OCI-LY1 (cell line): ENCODE data around the gene NAT14.

Experiments
- H2AFZ ChIP-seq: fragments of 200-600 bp; sonication (generic), shearing (Covaris generic); 2 replicates; pipeline ENCODE4 v1.6.0; 2014; ENCODE audit warnings: antibody characterized with exemption, mild to moderate bottlenecking, low read length
- H3F3A ChIP-seq: fragments of 200-600 bp; sonication (generic), shearing (Covaris generic); 2 replicates; pipeline ENCODE4 v1.6.0; 2014; ENCODE audit warnings: mild to moderate bottlenecking, antibody characterized with exemption, low read length, moderate library complexity; ENCODE audit not compliant: insufficient read depth
- H3K27ac ChIP-seq: fragments of 200-600 bp; sonication (generic); 2 replicates; pipeline ENCODE4 v1.5.1; 2014; ENCODE audit warnings: low read length, mixed run types, mild to moderate bottlenecking, low read depth; ENCODE audit not compliant: poor library complexity, severe bottlenecking
- H3K27me3 ChIP-seq: fragments of 200-600 bp; sonication (generic); 2 replicates; pipeline ENCODE4 v1.6.0; 2014; ENCODE audit warnings: antibody characterized with exemption, mild to moderate bottlenecking, low read length, moderate library complexity; ENCODE audit not compliant: insufficient read depth
- H3K36me3 ChIP-seq: fragments of 200-600 bp; sonication (generic); 2 replicates; pipeline ENCODE4 v1.6.1; 2014; ENCODE audit warnings: mild to moderate bottlenecking, antibody characterized with exemption, low read length, moderate library complexity, mixed read lengths; ENCODE audit not compliant: insufficient read depth
- H3K4me1 ChIP-seq: fragments of 200-600 bp; sonication (generic); 2 replicates; pipeline ENCODE4 v1.5.1; 2014; ENCODE audit warnings: mild to moderate bottlenecking, low read length, moderate library complexity; ENCODE audit not compliant: insufficient read depth, severe bottlenecking
- H3K4me2 ChIP-seq: fragments of 200-600 bp; sonication (generic), shearing (Covaris generic); 2 replicates; pipeline ENCODE4 v1.6.1; 2014; ENCODE audit warnings: low read length
- H3K4me3 ChIP-seq: fragments of 200-600 bp; sonication (generic); 2 replicates; pipeline ENCODE4 v1.5.1; 2014; ENCODE audit warnings: low read length, low read depth, mild to moderate bottlenecking, mixed read lengths; ENCODE audit not compliant: poor library complexity, severe bottlenecking
- H3K79me2 ChIP-seq: fragments of 200-600 bp; shearing (Covaris generic); 2 replicates; pipeline ENCODE4 v1.6.1; 2016; ENCODE audit warnings: mixed run types, low read length, mixed read lengths; ENCODE audit not compliant: insufficient read depth
- H3K9ac ChIP-seq: fragments of 200-600 bp; sonication (generic), shearing (Covaris generic); 2 replicates; pipeline ENCODE4 v1.6.1; 2014; ENCODE audit warnings: mild to moderate bottlenecking, low read length, mixed read lengths
- H3K9me2 ChIP-seq: fragments of 200-600 bp; sonication (generic), shearing (Covaris generic); 2 replicates; pipeline ENCODE4 v1.6.1; 2014; ENCODE audit warnings: low read depth, mild to moderate bottlenecking, low read length, mixed read lengths
- H3K9me3 ChIP-seq: fragments of 200-600 bp; shearing (Covaris generic); 2 replicates; pipeline ENCODE4 v1.6.1; 2014; ENCODE audit warnings: low read length, mixed read lengths
- H4K20me1 ChIP-seq: fragments of 200-600 bp; sonication (generic), shearing (Covaris generic); 2 replicates; pipeline ENCODE4 v1.6.0; 2016; ENCODE audit warnings: mild to moderate bottlenecking, low read length; ENCODE audit not compliant: insufficient read depth
- EZH2 ChIP-seq: fragments of 200-600 bp; sonication (generic), shearing (Covaris generic); IDR thresholded peaks from 2 replicates; pipeline ENCODE4 v1.8.0; 2017; ENCODE audit warnings: borderline replicate concordance, mixed run types, mild to moderate bottlenecking, antibody characterized with exemption, low read length, moderate library complexity, mixed read lengths
- TF ChIP-seq, protein P1 (sequence below): fragments of 200-600 bp; sonication (generic), shearing (Covaris generic); IDR thresholded peaks from 2 replicates; pipeline ENCODE4 v1.5.1; 2017; ENCODE audit warnings: mild to moderate bottlenecking, antibody characterized with exemption, low read length, moderate library complexity, mixed read lengths

Gene NAT14

DNA sequence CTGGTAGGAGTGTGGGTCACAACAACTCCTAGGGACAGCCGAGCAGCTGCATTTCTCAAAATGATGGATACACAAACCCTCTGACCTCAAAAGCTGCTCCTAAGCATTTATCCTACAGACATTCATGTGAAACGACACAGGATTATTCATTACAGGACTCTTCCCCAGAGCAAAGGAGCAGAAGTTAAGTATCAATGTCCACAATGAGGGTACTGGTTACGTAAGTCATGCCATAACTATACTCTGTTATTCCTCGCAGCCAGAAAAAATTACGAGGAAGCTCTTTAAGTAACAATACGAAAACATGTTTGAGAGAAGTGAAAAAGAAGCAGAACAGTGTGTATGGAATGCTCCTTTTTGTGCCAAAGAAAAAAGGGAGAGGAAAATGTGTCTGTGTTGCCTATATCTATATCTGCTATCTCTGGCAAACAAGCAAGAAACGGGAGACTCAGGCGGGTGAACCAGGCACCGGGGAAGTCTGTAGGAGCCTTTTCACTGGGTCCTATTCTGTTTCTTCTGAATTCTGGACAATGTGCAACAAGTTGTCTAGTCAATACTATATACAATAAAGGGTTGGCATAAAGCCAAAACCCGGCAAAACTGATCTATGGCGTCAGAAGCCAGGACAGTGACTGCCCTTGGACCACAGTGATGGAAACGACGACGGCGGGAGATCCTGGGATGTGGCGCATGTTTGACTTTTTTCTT, 24.9 kb upstream of the NAT14 start:
- no peaks in the 10 kb centered on the region for H3F3A ChIP-seq
- no peaks in the 10 kb centered on the region for H3K9me3 ChIP-seq
- TF ChIP-seq EZH2: no peak
- TF ChIP-seq, protein P1, sequence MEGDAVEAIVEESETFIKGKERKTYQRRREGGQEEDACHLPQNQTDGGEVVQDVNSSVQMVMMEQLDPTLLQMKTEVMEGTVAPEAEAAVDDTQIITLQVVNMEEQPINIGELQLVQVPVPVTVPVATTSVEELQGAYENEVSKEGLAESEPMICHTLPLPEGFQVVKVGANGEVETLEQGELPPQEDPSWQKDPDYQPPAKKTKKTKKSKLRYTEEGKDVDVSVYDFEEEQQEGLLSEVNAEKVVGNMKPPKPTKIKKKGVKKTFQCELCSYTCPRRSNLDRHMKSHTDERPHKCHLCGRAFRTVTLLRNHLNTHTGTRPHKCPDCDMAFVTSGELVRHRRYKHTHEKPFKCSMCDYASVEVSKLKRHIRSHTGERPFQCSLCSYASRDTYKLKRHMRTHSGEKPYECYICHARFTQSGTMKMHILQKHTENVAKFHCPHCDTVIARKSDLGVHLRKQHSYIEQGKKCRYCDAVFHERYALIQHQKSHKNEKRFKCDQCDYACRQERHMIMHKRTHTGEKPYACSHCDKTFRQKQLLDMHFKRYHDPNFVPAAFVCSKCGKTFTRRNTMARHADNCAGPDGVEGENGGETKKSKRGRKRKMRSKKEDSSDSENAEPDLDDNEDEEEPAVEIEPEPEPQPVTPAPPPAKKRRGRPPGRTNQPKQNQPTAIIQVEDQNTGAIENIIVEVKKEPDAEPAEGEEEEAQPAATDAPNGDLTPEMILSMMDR: no peak
- H4K20me1 ChIP-seq: no peaks in the 10 kb centered on the region
- peak overlapping the region; percentile 88 for H3K4me3 ChIP-seq
- H3K79me2 ChIP-seq: no peaks in the 10 kb centered on the region
- no peak overlapping the region for H2AFZ ChIP-seq
- H3K4me1 ChIP-seq: peaks cover 20% of the 10 kb centered on the region
- H3K4me2 ChIP-seq: peak overlapping the region; percentile 76
- H3K27me3 ChIP-seq: no peaks in the 10 kb centered on the region
- no peaks in the 10 kb centered on the region for H3K9me2 ChIP-seq
- H3K9ac ChIP-seq: peak overlapping the region; percentile 18; the same call in 1 of the 2 replicates
- no peak overlapping the region for H3K27ac ChIP-seq
- H3K36me3 ChIP-seq: 0 out of 2 replicates have a peak, but pooled peaks cover 8% of the 10 kb centered on the region

DNA sequence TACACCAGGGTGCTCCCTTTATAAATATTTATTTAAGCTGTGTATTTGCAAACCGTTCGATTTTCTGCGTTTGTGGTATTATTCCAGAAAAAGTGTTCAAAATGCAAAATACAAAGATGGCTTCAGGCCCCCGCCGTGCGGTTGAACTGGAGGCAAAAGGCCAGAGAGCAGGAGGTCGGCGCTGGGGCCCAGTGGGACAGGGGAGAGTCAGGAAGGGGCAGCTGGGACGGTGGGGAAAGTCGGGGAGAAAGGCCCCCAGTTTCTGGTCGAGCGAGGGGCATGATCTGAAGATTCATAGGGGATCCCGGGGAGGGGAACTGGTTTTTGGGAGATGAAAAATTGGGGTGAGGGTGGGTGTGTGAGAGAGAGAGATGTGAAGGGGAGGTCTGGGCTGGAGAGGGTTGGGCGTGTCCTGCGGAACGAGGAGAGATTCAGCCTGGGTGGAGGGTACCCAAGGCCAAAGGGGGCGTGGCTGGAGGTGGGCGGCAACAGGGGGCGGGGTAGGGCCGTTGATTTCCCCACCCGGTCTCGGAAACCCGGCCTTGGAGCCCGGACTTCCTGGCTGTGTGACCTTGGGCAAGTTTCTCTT, 24.2 kb upstream of the NAT14 start:
- Histone ChIP-seq H3K4me3 (peak overlapping the region; percentile 88), H3K4me2 (peak overlapping the region; percentile 76), H3K27ac (peak overlapping the region; percentile 93), H3K9ac (peak overlapping the region; percentile 95), H2AFZ (no peak overlapping the region), H3K36me3 (0 out of 2 replicates have a peak, but pooled peaks cover 8% of the 10 kb centered on the region), H3K9me2 (no peaks in the 10 kb centered on the region), H3K9me3 (no peaks in the 10 kb centered on the region), H3K27me3 (no peaks in the 10 kb centered on the region), H4K20me1 (no peaks in the 10 kb centered on the region), H3F3A (no peaks in the 10 kb centered on the region), H3K79me2 (no peaks in the 10 kb centered on the region), H3K4me1 (peaks cover 20% of the 10 kb centered on the region)
- TF ChIP-seq, protein P1: no peak
- no peak for TF ChIP-seq EZH2

DNA sequence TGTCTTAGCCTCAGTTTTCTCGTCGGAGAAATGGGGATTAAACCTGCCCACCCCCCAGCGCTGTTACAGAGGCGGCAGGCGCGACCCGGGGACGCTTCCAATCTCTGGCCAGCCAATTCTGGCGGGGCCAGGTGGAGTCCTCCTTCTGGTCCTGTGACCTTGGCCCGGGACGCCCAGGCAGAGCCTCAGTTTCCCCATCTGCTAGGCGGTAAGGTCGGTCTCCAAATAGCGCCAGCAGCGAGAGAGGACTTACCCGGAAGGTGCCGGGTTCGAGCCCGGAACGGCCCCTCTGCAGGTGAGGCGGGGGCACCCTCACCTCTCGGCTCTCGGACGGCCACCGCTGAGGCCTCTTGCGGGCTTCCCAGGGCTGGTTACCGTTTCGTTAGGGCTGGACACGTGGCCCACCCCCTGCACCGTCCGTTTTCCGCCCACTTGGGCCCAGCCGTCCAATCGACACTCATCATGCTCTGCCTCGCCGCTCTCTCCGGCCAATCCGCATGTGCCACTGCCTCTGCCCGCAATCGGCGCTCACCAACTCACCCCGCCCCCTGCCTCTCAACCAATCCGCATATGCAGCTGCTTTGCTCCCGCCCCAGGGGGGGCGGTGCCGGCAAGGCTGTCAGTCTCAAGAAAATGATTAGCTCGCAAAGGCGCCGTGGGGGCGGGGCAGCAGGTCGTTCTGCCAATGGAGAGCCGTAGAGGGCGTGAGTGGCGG, 23.6 kb upstream of the NAT14 start, which contains the start of gene ISOC2:
TSS of gene ISOC2 (minus strand) at position 384 of the 715 bp plus-strand sequence. CDS start 5,156 bp downstream, outside the sequence.
- H3K4me3 ChIP-seq: peak within 1 kb of the TSS; percentile 88
- H3K27ac ChIP-seq: peak within 1 kb of the TSS; percentile 93
- H3K9me3 ChIP-seq: no peaks in the 10 kb centered on the region
- peak within 1 kb of the TSS; percentile 95 for H3K9ac ChIP-seq
- peaks cover 20% of the 10 kb centered on the region for H3K4me1 ChIP-seq
- no peaks in the 10 kb centered on the region for H3F3A ChIP-seq
- no peak within 1 kb of the TSS for H2AFZ ChIP-seq
- no peaks in the 10 kb centered on the region for H3K79me2 ChIP-seq
- H3K27me3 ChIP-seq: no peaks in the 10 kb centered on the region
- H3K9me2 ChIP-seq: no peaks in the 10 kb centered on the region
- TF ChIP-seq EZH2: no peak
- TF ChIP-seq, protein P1: no peak
- no peaks in the 10 kb centered on the region for H4K20me1 ChIP-seq
- 0 out of 2 replicates have a peak, but pooled peaks cover 5% of the 10 kb centered on the region for H3K36me3 ChIP-seq
- peak within 1 kb of the TSS; percentile 78 for H3K4me2 ChIP-seq
